CD4-positive, alpha-beta T cell treated with Interleukin-17A for 4 hours (primary cell): Measurements from ENCODE around the gene CHRNA5.
A peak's percentile ranks its signal among the peaks of the same experiment; 100 is the strongest.

Experiments used
- DNase-seq: peaks from one replicate; pipeline ENCODE4 v3.0.0-alpha.2; 2020; ENCODE audit warnings: mixed read lengths

Gene CHRNA5

DNA sequence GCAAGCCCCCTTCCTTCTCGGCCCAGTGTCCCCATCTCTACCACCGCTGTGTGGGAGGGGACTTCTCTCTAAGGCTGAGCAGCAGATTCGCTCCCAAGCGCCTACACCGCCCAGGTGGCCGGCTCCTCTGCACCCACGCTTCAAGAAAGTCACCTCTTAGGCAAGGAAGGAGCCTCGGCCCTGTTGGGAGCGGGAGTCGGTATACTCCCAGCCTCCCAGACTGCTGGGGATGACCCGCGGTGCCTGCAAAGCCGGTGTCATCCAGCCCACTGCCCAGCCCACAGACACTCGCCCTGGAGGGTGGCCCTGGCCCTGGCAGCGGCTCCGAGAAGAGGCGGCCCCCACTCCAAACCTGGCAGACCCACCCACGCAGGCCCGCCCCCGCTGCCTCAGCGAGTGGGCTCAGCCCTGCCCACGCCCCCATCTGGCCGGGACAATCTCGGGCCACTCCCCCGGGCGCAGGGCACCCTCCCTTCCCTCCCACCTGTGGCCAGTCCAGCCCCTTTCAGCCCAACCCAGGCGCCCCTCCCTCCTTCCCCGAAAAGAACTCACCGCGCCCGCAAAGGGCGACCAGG lies 75.3 kb downstream of the CHRNA5 start:
- no peak for DNase-seq

DNA sequence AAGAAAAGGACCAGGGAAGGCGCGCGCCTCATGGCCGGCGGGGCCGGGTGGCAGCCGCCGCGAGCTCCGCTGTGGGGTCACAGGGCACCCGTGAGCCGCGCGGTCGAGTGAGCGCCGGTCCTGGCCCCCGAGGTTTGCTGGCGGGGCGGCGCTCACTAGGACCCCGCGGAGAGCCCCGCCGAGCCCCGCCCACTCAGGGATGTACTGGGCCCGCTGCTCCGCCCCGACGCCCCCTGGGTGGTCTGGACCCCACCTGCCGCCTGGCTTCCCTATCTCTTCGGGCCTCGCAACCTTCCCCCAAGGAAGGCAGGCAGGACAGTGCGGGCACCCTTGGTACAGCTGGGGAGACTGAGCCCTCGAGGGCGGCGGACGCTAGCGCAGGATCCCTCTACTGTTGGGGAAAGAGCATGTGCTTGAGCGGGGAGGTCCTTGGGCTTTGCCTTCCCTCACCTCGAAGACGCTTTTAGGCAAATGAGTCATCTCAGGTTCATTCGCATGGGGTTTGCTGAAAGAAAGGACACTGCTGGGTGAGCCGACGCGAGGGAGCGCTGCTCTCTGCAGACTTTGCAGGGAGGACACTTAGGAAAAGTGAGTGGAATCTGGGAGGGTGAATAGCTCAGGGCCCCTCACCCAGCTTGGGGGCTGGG lies 75.9 kb downstream of the CHRNA5 start, which contains the start of gene CHRNB4:
TSS of gene CHRNB4 (minus strand) at position 109 of the 647 bp plus-strand sequence. CDS start at position 32, 77 bp downstream.
- DNase-seq = peak; percentile 28

DNA sequence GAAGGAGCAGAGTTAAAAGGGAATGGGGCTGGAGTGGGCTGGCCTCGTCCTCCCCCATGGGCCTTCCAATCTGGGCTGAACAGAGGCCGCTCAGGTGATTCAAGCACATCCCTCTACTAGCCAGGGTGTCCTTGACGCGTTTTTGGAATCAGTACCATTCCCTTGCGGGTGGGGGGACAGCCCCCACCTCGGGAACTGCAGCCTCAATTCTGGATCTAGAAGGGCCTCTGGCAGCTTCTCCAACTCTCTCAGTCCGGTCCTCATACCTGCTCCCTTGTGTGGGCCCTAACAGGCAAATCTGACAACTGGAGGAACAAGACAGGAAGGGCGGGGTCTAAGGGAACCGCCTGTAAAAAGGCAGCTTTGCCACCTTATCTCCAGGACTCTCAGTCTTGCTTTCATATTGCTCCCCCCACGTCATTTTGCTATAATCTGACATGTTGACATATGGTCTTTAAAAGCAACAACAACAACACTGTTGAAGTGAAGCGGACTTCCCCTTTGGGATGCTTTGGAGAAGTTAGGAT lies 76.5 kb downstream of the CHRNA5 start:
- no peak for DNase-seq

DNA sequence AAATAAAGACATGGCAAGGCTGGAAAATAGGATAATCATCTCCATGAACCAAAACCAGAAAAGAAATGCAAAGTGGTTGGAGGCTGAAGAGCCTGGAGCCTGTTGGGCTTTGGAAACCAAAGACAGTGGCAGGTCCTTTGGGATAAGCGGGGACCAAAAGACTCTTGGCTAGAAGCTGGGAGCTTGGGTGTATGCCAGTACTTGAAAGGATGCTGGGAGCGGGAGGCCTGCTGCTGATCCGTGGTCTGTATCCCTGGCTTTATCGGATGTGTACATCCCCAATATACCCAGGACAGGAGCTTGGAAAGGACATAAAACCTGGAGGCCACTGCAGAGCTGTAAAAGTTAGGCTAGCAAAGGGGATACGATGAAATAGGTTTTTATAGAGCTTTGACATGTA lies 77.0 kb downstream of the CHRNA5 start:
- DNase-seq = no peak
